GM12864 (cell line): ENCODE measurements around the gene PALM.

Source experiments
- DNase-seq: peaks from one replicate; pipeline ENCODE4 v3.0.0-alpha.2; 2011; ENCODE audit warnings: low read depth
- H3K4me3 ChIP-seq: 2 replicates; pipeline ENCODE4 v1.5.1; 2011; ENCODE audit warnings: mild to moderate bottlenecking, low read depth, low read length, control low read depth
- TF ChIP-seq, protein P1 (sequence below): IDR thresholded peaks from 2 replicates; pipeline ENCODE4 v1.5.1; 2011; ENCODE audit warnings: low read depth, mild to moderate bottlenecking, moderate library complexity, low read length, control low read depth, inconsistent platforms; ENCODE audit errors: missing control alignments

Gene PALM

DNA sequence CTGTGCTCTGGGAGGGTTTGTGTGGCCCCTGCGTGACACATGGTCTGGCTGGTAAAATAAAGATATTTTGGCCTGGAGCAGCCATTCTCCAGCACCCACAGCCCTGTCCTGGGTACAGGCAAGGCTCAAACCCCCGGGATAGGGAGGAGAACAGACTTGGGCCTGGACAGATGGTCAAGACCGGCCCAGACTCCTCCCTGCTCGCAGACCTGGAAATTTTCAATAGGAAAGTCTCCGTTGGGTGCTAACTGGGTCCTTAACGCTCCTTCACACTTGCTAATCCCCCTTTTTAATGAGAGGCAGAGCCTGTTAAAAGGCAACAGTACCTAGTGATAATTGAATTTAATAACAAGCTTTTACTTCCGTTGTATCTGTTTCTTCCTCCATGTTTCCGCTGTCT is 2.5 kb downstream of the PALM start:
- no peak overlapping the region for H3K4me3 ChIP-seq
- TF ChIP-seq, protein P1, sequence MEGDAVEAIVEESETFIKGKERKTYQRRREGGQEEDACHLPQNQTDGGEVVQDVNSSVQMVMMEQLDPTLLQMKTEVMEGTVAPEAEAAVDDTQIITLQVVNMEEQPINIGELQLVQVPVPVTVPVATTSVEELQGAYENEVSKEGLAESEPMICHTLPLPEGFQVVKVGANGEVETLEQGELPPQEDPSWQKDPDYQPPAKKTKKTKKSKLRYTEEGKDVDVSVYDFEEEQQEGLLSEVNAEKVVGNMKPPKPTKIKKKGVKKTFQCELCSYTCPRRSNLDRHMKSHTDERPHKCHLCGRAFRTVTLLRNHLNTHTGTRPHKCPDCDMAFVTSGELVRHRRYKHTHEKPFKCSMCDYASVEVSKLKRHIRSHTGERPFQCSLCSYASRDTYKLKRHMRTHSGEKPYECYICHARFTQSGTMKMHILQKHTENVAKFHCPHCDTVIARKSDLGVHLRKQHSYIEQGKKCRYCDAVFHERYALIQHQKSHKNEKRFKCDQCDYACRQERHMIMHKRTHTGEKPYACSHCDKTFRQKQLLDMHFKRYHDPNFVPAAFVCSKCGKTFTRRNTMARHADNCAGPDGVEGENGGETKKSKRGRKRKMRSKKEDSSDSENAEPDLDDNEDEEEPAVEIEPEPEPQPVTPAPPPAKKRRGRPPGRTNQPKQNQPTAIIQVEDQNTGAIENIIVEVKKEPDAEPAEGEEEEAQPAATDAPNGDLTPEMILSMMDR = no peak
- DNase-seq = no peak

DNA sequence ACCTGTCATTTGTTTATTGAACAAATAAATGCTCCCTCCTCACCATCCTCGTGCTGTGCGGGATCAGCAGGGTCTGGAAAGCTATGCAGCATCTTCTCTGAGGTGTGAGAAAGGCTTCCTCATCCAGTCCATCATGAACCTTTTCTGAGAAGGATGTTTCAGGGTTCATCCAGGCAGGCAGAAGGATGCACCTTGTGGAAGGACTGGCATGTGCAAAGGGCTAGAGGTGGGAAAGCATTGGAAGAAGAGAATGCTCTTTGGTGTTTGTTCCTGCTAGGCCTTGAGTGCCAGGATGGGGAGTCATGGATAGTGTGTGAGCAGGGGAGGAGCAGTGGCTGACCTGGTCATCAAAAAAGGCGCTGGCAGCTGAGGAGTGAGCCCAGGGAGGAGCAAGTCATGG is 6.6 kb downstream of the PALM start:
- no peak for DNase-seq
- TF ChIP-seq, protein P1 = no peak
- H3K4me3 ChIP-seq = no peak overlapping the region

DNA sequence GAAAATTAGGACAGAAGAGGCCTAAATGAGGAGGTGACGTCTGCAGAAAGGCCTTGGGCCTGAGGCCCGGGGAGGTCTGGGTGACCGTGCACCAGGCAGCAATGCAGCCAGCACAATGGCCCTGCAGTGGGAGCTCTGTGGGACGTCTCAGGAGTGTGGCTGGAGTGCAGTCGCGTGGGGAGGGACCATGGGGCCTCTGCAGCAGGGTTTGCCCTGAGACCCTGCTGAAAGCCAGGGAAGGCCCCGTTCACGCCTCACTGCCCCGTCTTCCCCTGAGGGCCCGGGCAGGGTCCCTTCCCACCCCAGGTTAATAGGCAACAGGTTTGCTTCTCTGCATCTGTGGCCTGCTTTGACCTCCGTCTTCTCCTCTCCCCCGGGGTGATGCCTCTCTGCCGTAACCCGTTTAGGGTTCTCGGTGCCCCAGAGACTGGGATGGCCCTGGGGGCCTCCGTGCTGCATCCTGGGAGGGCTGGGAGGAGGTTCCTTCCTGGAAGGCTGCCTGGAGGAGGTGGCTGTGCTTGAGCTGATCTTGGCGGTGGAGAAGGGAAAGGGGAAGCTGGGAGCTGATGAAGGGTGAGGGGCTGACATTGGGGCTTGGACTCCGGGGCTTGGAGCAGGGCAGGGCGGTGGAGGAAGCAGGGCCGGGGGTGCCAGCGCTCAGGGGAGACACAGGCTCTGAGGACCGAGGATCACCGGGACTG is 9.7 kb downstream of the PALM start:
- H3K4me3 ChIP-seq = no peak overlapping the region
- no peak for DNase-seq
- TF ChIP-seq, protein P1 = no peak

DNA sequence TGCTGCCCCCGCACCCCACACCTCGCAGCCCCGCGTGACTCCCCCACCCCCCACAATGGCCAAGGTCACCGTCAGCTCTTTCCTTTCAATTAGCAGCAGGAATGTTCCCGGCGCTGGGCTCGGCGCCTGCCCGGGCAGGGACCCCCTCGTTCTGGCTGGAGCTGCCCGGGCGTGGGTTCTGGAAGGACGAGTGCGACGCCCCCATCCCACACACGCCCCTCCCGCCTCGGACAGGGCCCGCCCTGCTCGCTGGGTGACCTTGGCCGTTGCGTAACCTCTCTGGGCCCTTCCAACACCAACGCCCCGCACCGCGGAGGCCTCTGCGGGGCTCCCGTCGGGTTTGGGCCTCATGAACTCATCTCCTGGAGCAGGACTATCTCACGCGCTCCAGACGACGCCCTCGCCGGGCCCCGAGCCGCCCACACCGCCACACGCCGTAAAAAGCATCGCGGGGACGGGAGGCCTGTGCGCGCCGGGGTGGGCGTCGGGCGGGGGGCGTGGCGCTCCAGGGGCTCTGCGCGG is 10.3 kb downstream of the PALM start:
- TF ChIP-seq, protein P1 = no peak
- DNase-seq = no peak
- H3K4me3 ChIP-seq = no peak overlapping the region

DNA sequence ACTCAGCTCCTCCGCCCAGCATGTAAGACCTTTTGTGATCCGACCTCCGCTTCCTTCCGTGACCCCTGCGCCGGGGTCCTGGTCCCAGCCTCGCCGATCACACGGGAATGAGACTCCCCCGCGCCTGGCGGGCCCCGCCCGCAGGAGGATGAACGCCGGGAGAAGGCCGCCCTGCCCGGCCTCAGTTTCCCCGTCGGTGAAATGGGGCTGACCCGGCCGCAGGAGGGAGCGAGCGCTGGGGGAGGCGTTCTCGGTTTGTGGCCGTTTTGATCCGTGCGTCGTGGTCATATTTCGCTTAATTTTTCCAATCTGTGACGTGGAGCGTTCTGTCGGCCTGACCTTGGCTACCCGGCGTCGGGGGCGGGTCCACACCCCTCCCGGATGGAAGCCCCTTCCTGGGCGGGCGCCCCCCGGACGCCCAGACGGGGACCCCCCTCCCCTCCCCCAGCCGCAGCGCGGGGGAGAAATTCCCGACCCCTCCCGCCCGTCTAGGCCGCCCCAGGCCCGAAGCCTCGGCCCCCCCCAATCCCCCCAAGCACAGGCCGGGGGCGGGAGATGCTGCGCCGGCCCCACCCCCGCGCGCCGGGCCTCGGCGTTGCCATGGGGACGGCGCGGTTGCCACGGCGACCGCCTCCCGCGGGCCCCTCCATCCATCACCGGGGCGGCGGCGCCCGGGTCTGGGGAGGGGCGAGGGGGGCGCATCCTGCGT is 11.1 kb downstream of the PALM start:
- TF ChIP-seq, protein P1 = no peak
- no peak for DNase-seq
- H3K4me3 ChIP-seq = no peak overlapping the region

DNA sequence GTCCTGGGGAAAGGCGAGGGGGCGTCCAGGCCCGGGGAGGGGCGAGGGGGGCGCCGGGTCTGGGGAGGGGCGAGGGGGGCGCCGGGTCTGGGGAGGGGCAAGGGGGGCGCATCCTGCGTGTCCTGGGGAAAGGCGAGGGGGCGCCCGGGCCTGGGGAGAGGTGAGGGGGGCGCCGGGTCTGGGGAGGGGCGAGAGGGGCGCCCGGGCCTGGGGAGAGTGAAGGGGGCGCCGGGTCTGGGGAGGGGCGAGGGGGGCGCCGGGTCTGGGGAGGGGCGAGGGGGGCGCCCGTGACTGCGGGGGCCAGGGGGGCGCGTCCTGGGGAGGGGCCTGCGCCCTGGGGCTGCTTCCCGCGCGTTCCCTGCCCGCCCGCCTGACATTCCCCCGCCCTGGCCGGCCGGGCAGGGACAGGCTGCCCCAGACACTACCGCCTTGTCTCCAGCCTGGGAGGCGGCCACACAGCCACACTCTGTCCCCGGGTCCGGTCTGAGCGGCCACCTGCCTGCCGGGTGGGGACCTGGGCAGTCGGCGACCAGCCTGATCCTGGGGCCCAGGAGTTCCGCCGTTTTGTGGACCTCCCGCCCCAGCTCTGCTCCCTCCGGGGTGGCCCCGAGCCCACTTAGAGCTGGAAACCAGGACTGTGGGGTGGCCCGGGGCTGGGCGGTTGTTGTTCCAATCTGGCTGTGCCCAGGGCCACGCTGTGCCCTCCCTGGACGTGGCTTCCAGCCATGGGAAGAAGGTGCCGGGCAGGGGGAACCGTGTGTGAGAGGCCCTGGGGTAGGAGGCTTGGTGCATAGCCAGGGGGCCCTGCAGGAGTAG is 11.8 kb downstream of the PALM start:
- no peak for DNase-seq
- TF ChIP-seq, protein P1 = no peak
- H3K4me3 ChIP-seq = no peak overlapping the region
